GM18499 (cell line): Measurements from ENCODE around the gene CBX4.

ENCODE experiments used
- ATAC-seq: cut with Tn5 transposase; IDR thresholded peaks from one replicate; pipeline ENCODE4 v1.9.1; 2021; ENCODE audit warnings: moderate number of reproducible peaks; ENCODE audit not compliant: insufficient read depth, unreplicated experiment

The CBX4 gene

GRCh38 chr17:79831265-79832217 is 7.7 kb downstream of the CBX4 start:
- no peak for ATAC-seq

DNA sequence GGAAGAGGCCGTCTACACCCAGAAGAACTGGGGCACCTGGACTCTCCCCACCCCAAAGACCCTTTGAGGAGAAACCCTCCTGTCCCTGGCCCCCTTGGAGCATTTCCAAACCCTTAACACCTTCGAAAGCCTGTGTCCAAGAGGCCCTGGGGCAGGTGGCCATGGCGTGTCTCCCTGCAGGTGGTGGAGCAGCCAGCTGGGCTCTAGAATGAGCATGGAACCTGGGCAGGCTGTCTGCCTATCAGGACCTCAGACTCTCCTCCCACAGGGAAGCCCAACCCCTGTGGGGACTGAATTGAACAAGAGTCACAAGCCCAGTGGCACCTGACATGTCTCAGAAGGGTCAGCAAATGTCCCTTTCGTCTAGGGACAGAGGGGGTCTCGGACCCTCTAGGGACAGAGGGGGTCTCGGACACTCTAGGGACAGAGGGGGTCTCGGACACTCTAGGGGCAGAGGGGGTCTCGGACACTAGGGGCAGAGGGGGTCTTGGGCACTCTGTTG is 8.4 kb downstream of the CBX4 start:
- no peak for ATAC-seq

DNA sequence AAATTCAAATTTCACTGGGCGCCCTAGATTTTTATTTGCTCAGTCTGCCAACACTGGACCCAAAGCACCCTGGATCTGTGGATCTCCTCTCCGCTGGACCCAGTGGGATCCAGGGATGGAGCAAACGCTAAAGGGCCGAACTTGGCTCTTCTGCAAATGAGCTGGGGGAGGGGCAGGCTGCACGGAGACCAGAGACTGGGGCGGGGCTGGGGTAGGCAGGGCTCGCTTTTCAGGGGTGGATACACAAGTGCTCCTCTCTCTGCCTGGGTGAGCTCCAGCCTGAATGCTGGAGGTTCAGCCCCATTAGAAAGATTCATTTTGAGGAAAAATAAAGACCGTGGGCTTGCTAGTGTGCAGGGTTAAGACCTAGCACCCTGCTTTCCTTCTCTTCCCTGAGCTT is 8.9 kb downstream of the CBX4 start:
- no peak for ATAC-seq

GRCh38 chr17:79829457-79829856 is 9.8 kb downstream of the CBX4 start:
- no peak for ATAC-seq

DNA sequence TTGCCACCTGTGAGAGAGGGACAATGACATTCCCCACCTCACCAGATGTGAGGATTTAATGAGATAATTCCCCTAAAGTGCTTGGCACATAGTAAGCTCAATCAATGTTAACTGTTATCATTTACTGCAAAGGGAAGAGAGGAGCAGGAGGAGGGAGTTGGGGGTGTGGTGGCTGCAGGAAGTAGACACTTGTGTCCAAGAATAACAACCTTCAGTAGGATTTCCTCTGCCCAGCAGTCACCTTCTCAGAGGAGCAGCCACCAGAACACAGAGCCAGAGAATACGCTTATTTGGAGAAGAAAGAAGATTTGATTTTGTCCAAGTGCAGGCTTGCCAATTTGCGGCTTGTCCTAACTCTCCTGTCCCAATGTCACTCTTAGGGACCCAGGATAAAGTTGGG is 10.2 kb downstream of the CBX4 start:
- no peak for ATAC-seq

DNA sequence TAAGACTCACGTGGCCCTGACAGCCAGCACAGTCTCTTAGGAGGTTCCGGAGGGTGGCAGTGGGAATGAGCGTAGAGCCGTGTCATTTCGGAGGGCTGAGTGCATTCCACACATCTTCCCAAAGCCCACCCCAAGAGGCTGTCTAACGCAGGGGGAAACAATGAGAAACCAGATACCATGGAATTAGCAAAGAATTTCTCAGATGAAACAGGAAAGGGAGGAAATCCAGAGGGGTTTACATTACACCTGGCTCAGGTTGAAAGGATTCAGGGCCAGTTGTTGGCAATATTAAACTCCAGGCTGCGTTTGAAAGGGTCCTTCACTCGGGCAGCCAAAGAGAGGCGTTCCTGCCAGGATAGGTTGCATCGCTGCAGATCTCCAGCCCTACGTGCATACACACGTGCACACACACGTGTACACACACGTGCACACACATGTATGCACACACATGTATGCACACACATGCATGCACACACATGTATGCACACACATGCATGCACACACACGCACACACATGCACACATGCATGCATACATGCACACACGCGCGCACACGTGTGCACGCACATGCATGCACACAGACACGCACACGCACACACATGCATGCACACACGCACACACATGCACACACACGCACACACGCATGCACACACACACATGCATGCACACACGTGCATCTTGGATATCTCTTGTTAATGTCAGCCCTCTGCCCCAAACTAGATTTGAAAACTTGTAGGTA is 12.2 kb downstream of the CBX4 start:
- ATAC-seq = no peak

DNA sequence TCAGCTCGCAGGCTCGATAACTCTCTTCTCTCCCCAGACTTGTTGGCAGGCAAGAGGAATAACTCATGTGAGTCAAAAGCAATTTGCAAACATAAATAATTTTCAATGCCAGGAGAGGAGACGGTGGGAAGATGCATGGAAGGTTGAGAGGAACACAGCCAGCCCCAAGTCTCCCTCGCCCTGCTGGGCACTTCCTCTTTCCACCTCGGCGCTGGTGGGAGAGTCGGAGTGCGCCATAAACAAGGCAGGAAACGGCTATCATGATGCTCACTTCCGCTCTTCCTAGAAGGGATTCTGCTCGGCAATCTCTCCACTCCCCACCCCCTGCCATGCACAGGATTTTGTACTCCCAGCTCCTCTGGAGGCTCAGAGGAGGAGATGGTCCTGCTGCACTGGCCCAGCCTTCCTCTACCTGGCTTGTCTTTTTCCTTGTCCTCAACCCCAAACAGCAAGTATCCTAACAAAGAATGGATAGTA is 13.0 kb downstream of the CBX4 start:
- ATAC-seq = no peak

DNA sequence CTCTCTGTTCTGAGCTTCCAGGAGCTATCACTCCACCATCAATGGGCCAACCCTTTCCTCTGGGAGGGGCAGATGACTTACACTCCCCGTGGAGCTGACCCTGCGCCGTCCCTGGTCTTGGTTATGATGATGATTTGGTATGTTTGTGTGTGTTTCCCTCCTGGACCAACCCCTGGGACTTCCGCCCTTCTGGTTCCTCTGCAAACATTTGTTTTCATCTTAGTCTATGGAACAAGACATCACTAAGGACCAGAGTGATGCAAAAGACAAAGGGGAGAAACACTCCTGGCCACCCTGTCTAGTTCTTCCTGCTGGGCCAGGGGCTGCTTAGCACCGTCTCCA is 13.7 kb downstream of the CBX4 start:
- no peak for ATAC-seq

DNA sequence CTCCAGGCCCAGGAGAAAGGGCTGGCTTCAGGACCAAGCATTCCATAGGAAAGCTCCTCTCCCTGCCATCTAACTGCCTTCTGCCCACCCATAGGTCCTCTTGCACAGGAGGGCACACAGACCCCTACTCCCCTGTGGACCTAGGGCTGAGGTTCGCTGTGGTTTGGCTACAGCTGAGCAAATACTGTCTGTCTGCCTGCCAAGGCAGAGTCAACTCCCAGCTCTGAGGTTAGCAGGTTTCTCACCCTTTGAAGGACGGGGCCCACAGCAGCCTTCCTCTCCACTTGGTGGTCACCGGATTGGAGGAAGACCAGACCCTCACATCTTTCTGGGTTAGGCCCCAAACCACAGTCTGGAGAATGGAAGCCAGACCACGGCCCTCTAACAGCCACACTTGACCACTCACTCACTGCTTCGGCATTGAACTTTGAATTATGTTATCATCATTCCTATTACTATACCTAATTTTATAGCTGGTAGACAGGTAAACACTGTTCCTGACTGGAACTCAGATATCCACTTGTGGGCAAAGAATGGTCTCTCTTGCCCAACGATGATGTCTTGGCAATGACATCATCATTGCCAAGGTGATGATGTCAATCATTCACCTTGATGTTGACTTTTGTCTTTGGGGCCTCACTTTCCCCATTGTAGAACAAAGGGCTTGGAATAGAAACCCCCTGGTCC is 14.2 kb downstream of the CBX4 start:
- ATAC-seq = no peak

DNA sequence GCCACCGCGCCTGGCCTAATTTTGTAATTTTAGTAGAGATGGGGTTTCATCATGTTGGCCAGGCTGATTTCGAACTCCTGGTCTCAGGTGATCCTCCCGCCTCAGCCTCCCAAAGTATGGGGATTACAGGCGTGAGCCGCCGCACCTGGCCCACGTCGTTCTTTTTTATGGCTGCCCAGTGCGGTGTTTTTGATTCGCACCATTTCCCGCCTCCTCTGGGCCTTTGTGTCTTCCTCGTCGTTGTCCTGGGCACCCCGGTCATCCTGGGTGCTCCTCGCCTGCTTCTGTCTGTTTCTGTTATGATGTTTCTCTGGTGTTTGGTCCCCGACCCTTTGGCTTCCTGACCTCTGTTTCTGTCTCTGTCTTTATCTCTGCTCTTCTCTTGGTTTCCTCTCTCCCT is 15.0 kb downstream of the CBX4 start:
- no peak for ATAC-seq

- no peak for ATAC-seq
Observed at GRCh38 chr17:79822583-79823124, 16.6 kb downstream of the CBX4 start.

DNA sequence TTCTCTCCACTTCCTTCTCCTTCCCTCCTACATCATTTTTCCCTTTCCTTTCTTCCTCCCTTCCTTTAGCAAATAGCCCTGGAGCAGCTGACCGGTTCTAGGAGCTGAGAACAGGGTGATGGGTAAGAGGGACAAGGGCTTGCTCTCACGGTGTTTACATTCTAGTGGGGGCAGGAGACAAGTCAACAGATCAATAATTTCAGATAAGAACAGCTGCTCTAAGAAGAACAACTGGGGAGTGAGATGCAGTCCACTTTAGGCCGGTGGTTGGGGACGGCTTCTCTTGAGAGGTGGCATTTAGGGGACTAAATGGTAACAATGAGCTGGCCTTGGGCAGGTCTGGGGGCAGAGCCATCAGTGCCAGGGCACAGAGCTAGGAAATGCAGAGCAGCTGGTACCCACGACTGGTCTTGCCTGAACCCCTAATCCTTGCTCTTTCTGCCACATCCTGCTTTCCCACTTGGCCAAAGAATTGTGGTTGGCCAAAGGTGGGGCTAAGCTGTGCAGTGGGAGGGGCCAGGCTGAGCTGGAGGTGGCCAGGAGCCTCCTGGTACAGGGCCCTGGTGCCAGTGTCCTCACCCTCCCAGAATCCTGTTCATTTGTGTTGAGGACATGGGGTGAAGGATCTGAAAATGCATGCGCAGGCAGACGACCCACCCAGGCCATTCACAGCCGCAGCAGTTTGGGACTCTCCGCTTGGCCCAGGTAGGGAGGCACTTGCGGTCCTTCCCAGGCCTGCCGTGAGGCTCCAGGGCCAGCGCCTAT is 17.7 kb downstream of the CBX4 start:
- ATAC-seq = no peak

- ATAC-seq = no peak
Observed at GRCh38 chr17:79820959-79821330, 18.3 kb downstream of the CBX4 start.

DNA sequence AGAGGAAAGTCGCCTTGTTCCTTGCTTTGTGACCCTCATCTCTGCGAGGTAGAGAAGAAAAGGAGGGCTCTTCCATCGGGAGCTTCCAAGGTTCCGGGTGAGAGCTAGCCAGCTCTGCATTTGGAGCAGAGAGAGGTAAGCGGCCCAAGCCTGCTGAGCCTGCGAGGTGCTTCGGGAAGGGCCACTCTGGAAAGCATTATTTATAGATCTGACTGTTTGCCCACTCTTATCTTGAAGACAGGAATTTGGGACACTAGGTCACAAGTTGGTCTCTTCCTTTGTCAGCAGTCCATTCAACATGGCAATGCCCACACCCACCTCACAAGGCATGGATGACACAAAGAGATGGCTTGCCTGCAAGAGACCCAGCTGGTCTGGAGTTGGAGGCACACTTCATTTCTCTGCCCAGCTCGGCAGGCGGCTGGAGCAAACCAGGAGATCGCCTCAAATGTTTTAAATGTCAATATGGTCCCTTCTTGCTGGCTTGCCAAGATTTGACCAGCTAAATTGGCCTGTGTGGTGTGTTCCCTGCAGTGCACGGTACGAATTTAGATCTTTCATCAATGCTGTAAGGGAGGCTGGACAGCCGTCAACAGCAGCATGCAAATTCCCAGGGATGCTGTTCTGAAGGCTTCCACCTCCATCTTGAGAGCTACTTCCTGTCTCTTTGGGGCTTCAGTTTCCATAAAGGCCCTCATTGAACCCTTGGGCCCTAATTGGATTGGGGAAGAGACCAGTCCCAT is 19.5 kb downstream of the CBX4 start:
- ATAC-seq = no peak

- ATAC-seq = no peak
Observed at GRCh38 chr17:79819085-79819484, 20.2 kb downstream of the CBX4 start.

DNA sequence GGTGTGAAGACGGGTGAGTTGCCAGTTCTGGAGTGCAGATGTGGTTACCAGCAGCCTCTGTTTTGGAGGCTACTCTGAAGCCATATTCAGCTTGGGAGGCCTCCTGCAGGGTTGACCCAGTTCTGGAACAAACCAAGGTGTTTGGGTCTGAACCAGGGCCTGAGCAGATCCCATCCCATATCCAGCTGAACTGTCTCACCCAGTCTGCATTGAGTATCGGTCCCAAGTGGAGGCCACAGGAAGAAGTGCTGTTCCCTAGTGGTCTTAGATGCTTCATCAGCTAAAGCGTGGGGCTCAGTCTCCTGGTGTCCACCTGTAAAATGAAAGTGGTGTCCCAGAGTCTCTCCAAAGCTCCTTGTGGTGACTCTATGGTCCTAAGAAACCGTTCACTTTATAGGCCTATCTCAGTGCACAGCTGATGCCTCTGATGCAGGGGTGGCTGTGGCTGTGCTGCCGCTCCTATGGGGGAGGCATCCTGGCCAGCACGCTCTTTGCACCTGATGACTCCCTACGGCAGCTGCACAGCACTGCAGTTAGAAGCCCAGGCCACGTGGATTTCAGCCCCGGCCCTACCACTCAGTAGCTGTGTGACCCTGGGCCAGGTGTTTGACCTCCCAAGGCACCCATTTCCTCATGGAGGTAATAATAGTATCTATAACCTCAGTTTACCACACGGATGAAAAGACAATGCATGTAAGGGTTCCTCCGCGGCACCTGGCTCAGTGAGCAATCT is 21.0 kb downstream of the CBX4 start:
- no peak for ATAC-seq

DNA sequence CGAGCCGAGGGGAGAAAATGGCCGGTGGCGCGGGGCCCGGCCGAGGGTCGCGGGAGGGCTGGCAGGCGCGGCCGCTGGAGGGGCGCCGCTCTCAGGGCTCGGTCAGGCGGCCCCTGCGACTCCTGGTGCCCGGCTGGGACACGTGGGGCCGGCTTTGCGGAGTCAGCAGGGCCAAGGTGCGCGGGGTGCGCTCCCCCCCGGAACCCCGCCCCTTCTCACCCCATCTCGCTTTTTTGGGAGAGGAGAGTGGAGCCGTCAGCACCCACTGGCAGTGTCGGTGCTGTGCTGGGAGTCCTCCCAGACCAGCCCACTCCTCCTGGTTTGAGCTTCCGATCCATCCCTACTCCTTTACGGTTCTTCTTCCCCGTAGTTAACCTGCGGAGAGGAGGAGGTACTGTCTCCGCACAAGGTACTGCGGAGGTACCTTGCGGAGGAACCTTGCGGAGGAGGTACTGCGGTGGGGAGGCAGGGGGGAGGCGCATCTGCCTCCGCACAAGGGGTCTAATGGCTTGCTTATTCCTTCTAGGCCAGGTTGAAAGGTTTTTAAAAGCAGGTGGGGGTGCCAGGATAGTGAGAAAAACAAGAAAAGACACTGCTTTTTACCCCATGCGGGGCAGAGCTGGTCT is 23.3 kb downstream of the CBX4 start:
- ATAC-seq = no peak
